Activated CD8-positive, alpha-beta T cell treated with anti-CD3 and anti-CD28 coated beads for 36 hours (primary cell): Measurements from ENCODE around the gene ICA1L. TPM values are rescaled to one million over a fixed set of nuclear protein-coding genes. Genes with fewer than 3 reads are reported as not detected.
"Not testable (repeated sequence)": the region's sequence is repeated elsewhere in the genome, so short reads cannot be mapped to it uniquely, and the experiment has no call there.

Experiments used
- ATAC-seq: fragments of 200-7000 bp; cut with Tn5 transposase; one replicate; pipeline ENCODE4 v1.10.0; 2021; ENCODE audit warnings: mild to moderate bottlenecking, moderate library complexity
- CTCF ChIA-PET: fragments of 350-600 bp; sonication (Branson Sonifier 250); formaldehyde crosslinking; loops from one replicate; lab custom pipeline; 2021; ENCODE audit warnings: antibody characterized with exemption; lab: Charles Lee
- POLR2A ChIA-PET: fragments of 350-600 bp; sonication (Branson Sonifier 250); formaldehyde crosslinking; loops from one replicate; lab custom pipeline; 2021; ENCODE audit warnings: antibody characterized with exemption; lab: Charles Lee
- DNase-seq: peaks from one replicate; pipeline ENCODE4 v3.0.0-alpha.2; 2020
- H3K27ac Mint-ChIP-seq: one replicate; pipeline ENCODE4 v1.8.0; 2021; ENCODE audit warnings: mild to moderate bottlenecking, mixed read lengths
- H3K27me3 Mint-ChIP-seq: one replicate; pipeline ENCODE4 v1.8.0; 2021; ENCODE audit warnings: mixed read lengths
- H3K36me3 Mint-ChIP-seq: one replicate; pipeline ENCODE4 v1.8.0; 2021; ENCODE audit warnings: low read depth, mixed read lengths
- H3K4me1 Mint-ChIP-seq: one replicate; pipeline ENCODE4 v1.8.0; 2021; ENCODE audit warnings: low read depth, mixed read lengths
- H3K4me3 Mint-ChIP-seq: one replicate; pipeline ENCODE4 v1.8.0; 2021; ENCODE audit warnings: mild to moderate bottlenecking, moderate library complexity, mixed read lengths
- H3K9me3 Mint-ChIP-seq: one replicate; pipeline ENCODE4 v1.8.0; 2021; ENCODE audit warnings: mixed read lengths
- intact Hi-C: fragments of 100-400 bp; cut with micrococcal nuclease; formaldehyde crosslinking; loops from one replicate; pipeline ENCODE4 v1.10.0; 2022
- total RNA-seq, 2 experiments: library from RNA; stranded (reverse); gene quantifications; one replicate each; pipeline ENCODE4 v1.2.3, GENCODE V29; 2021
- TF ChIP-seq, protein P1 (sequence below): fragments of 200-600 bp; IDR thresholded peaks from one replicate; pipeline ENCODE4 v1.8.0; 2022; ENCODE audit warnings: antibody characterized with exemption, mild to moderate bottlenecking

The ICA1L gene
- total RNA-seq, 2 experiments from 2014 or later, result 7.1 to 8.0 TPM

GRCh38 chr2:202911203-202911511 lies 39.6 kb upstream of the ICA1L start:
- H3K27me3 Mint-ChIP-seq, result no peaks in the 10 kb centered on the region
- POLR2A ChIA-PET, result interaction anchor here (0.9 to 1.4 kb wide), 9 partner anchors 9 to 976 kb away, joined by 3 to 6 read pairs (median 3); partner anchors contain the start of gene CYP20A1
- H3K36me3 Mint-ChIP-seq, result peaks cover 26% of the 10 kb centered on the region
- no peaks in the 10 kb centered on the region for H3K9me3 Mint-ChIP-seq
- peak overlapping the region; percentile 85 for H3K4me3 Mint-ChIP-seq
- ATAC-seq (no peak), DNase-seq (no peak)
- TF ChIP-seq, protein P1, sequence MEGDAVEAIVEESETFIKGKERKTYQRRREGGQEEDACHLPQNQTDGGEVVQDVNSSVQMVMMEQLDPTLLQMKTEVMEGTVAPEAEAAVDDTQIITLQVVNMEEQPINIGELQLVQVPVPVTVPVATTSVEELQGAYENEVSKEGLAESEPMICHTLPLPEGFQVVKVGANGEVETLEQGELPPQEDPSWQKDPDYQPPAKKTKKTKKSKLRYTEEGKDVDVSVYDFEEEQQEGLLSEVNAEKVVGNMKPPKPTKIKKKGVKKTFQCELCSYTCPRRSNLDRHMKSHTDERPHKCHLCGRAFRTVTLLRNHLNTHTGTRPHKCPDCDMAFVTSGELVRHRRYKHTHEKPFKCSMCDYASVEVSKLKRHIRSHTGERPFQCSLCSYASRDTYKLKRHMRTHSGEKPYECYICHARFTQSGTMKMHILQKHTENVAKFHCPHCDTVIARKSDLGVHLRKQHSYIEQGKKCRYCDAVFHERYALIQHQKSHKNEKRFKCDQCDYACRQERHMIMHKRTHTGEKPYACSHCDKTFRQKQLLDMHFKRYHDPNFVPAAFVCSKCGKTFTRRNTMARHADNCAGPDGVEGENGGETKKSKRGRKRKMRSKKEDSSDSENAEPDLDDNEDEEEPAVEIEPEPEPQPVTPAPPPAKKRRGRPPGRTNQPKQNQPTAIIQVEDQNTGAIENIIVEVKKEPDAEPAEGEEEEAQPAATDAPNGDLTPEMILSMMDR, result no peak
- CTCF ChIA-PET, result interaction anchor here (0.6 to 1.5 kb wide), 3 partner anchors 141 to 542 kb away, joined by 3 to 4 read pairs (median 3); no protein-coding TSS in a partner anchor
- intact Hi-C loops, result no loop called here
- H3K27ac Mint-ChIP-seq, result peak overlapping the region; percentile 99
- H3K4me1 Mint-ChIP-seq, result peaks cover 32% of the 10 kb centered on the region

- Mint-ChIP-seq H3K27ac (no peak overlapping the region), H3K36me3 (peaks cover 29% of the 10 kb centered on the region), H3K9me3 (no peaks in the 10 kb centered on the region), H3K27me3 (no peaks in the 10 kb centered on the region), H3K4me3 (peak overlapping the region; percentile 85), H3K4me1 (peaks cover 32% of the 10 kb centered on the region)
- DNase-seq (no peak), ATAC-seq (no peak)
- ChIA-PET CTCF (interaction anchor here (0.6 to 1.5 kb wide), 5 partner anchors 9 to 543 kb away, joined by 3 to 4 read pairs (median 3); no protein-coding TSS in a partner anchor), POLR2A (interaction anchor here (0.9 to 1.4 kb wide), 8 partner anchors 9 to 638 kb away, joined by 3 to 6 read pairs (median 3); partner anchors contain the start of gene CYP20A1)
- TF ChIP-seq, protein P1, result no peak
- intact Hi-C loops, result no loop called here
Measured at GRCh38 chr2:202910698-202911097, 39.1 kb upstream of the ICA1L start.

GRCh38 chr2:202910250-202910649 lies 38.7 kb upstream of the ICA1L start:
- H3K9me3 Mint-ChIP-seq, DNase-seq, ATAC-seq, intact Hi-C loops, H3K27me3 Mint-ChIP-seq: not testable (repeated sequence)
- ChIA-PET POLR2A (interaction anchor here (1.2 kb wide), 1 partner anchor 210 kb away, joined by 3 read pairs; no protein-coding TSS in a partner anchor), CTCF (interaction anchor here (0.7 to 1.5 kb wide), 5 partner anchors 9 to 905 kb away, joined by 3 to 4 read pairs (median 3); no protein-coding TSS in a partner anchor)
- peak overlapping the region; percentile 85 for H3K4me3 Mint-ChIP-seq
- H3K4me1 Mint-ChIP-seq, result peaks cover 32% of the 10 kb centered on the region
- peaks cover 33% of the 10 kb centered on the region for H3K36me3 Mint-ChIP-seq
- peak overlapping the region; percentile 15 for H3K27ac Mint-ChIP-seq

DNA sequence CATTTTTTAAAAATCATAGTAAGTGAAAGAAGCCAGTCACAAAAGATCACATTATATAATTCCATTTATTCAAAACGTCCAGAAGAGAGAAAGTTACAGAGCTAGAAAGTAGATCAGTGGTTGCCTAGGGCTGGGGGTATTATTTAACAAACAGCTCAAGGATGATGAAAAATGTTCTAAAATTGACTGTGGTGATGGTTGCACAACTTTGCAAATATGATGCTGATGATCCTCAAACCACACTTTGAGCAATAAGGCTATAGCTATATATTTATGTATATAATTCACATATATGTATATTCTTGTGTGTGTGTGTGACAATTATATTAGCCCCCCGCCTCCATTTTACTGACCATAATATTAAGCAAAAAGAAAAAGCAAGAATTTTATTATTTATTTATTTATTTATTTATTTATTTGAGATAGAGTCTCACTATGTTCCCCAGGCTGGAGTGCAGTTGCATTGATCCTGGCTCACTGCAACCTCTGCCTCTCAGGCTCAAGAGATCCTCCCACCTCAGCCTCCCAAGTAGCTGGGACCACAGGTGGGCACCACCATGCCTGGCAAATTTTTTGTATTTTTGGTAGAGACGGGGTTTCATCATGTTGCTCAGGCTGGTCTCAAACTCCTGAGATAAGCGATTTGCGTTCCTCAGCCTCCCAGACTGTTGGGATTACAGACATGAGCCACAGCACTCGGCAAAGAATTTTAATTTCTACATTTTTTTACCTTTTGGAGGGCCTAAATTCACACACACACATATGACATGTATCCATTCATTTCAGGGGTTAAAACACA lies 38.0 kb upstream of the ICA1L start:
- H3K27me3 Mint-ChIP-seq, result no peaks in the 10 kb centered on the region
- TF ChIP-seq, protein P1, result no peak
- no peak for ATAC-seq
- intact Hi-C loops, result no loop called here
- H3K36me3 Mint-ChIP-seq, result peaks cover 38% of the 10 kb centered on the region
- H3K4me1 Mint-ChIP-seq, result peaks cover 35% of the 10 kb centered on the region
- H3K27ac Mint-ChIP-seq, result peak overlapping the region; percentile 15
- peaks cover 2% of the 10 kb centered on the region for H3K9me3 Mint-ChIP-seq
- ChIA-PET CTCF (interaction anchor here (0.7 to 1.6 kb wide), 6 partner anchors 10 to 906 kb away, joined by 3 to 4 read pairs (median 3); no protein-coding TSS in a partner anchor), POLR2A (no interaction called here)
- H3K4me3 Mint-ChIP-seq, result peak overlapping the region; percentile 85
- DNase-seq, result no peak

- TF ChIP-seq, protein P1, result no peak
- ChIA-PET POLR2A (no interaction called here), CTCF (interaction anchor here (1.4 to 1.6 kb wide), 2 partner anchors 35 to 38 kb away, joined by 3 to 4 read pairs; no protein-coding TSS in a partner anchor)
- H3K9me3 Mint-ChIP-seq, result peaks cover 2% of the 10 kb centered on the region
- H3K4me3 Mint-ChIP-seq, result no peak overlapping the region
- peaks cover 48% of the 10 kb centered on the region for H3K36me3 Mint-ChIP-seq
- DNase-seq (no peak), ATAC-seq (no peak)
- peak overlapping the region; percentile 22 for H3K27ac Mint-ChIP-seq
- peaks cover 39% of the 10 kb centered on the region for H3K4me1 Mint-ChIP-seq
- H3K27me3 Mint-ChIP-seq, result no peaks in the 10 kb centered on the region
- intact Hi-C loops, result no loop called here
Measured at GRCh38 chr2:202908186-202908585, 36.6 kb upstream of the ICA1L start.

DNA sequence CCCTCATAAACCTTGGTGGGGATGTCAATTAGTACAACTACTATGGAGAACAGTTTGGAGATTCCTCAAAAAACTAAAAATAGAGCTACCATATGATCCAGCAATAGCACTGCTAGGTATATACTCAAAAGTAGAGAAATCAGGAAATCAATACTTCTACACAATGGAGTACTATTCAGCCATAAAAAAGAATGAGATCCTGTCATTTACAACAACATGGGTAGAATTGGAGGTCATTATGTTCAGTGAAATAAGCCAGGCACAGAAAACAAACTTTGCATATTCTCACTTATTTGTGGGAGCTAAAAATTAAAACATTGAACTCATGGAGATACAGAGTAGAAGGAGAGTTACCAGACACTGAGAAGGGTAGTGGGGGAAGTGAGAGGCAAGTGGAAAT lies 33.9 kb upstream of the ICA1L start:
- ATAC-seq, POLR2A ChIA-PET, H3K27me3 Mint-ChIP-seq, H3K27ac Mint-ChIP-seq, H3K4me3 Mint-ChIP-seq, DNase-seq, H3K9me3 Mint-ChIP-seq, intact Hi-C loops: not testable (repeated sequence)
- peaks cover 32% of the 10 kb centered on the region for H3K4me1 Mint-ChIP-seq
- CTCF ChIA-PET, result interaction anchor here (0.8 to 2.5 kb wide), 2 partner anchors 35 to 40 kb away, joined by 3 to 5 read pairs; no protein-coding TSS in a partner anchor
- peaks cover 53% of the 10 kb centered on the region for H3K36me3 Mint-ChIP-seq
